ENCODE results near the gene COQ4. TPM values are rescaled to one million over a fixed set of nuclear protein-coding genes. Genes with fewer than 3 reads are reported as not detected.

The COQ4 gene
- total RNA-seq, 1 donor from 2014 or later = 35.5 TPM

GRCh38 chr9:128298535-128299482 lies 23.8 kb upstream of the COQ4 start:
- no peak for DNase-seq (ENCODE audit: low read depth)

- DNase-seq (ENCODE audit: low read depth) = no peak
These were observed 18.3 kb upstream of the COQ4 start for GRCh38 chr9:128304136-128304970.

- no peak for DNase-seq (ENCODE audit: low read depth)
These were observed 17.7 kb upstream of the COQ4 start for GRCh38 chr9:128304971-128305288.

- DNase-seq (ENCODE audit: low read depth) = no peak
These were observed 13.1 kb upstream of the COQ4 start for GRCh38 chr9:128309551-128309950.

GRCh38 chr9:128310461-128310860 lies 12.2 kb upstream of the COQ4 start:
- no peak for DNase-seq (ENCODE audit: low read depth)

GRCh38 chr9:128314697-128315096 lies 7.9 kb upstream of the COQ4 start:
- DNase-seq (ENCODE audit: low read depth) = no peak

- DNase-seq (ENCODE audit: low read depth) = no peak
These were observed 6.2 kb upstream of the COQ4 start for GRCh38 chr9:128316421-128316820.

- no peak for DNase-seq (ENCODE audit: low read depth)
These were observed 5.0 kb upstream of the COQ4 start for GRCh38 chr9:128317629-128318028.

GRCh38 chr9:128321343-128321742 lies 1.3 kb upstream of the COQ4 start:
- no peak for DNase-seq (ENCODE audit: low read depth)

GRCh38 chr9:128321879-128322403 lies 698 bp upstream of the COQ4 start:
- no peak for DNase-seq (ENCODE audit: low read depth)

GRCh38 chr9:128323212-128323730 lies 632 bp downstream of the COQ4 start:
- DNase-seq (ENCODE audit: low read depth) = peak; percentile 26

GRCh38 chr9:128323791-128324190 lies 1.2 kb downstream of the COQ4 start:
- no peak for DNase-seq (ENCODE audit: low read depth)

GRCh38 chr9:128324401-128324800 lies 1.8 kb downstream of the COQ4 start:
- no peak for DNase-seq (ENCODE audit: low read depth)

- no peak for DNase-seq (ENCODE audit: low read depth)
These were observed 3.0 kb downstream of the COQ4 start for GRCh38 chr9:128325629-128326028.

GRCh38 chr9:128333451-128333869 lies 10.8 kb downstream of the COQ4 start:
- no peak for DNase-seq (ENCODE audit: low read depth)

- no peak for DNase-seq (ENCODE audit: low read depth)
These were observed 12.5 kb downstream of the COQ4 start for GRCh38 chr9:128335161-128335560.

- no peak for DNase-seq (ENCODE audit: low read depth)
These were observed 13.3 kb downstream of the COQ4 start for GRCh38 chr9:128335914-128336313.

- DNase-seq (ENCODE audit: low read depth) = no peak
These were observed 15.3 kb downstream of the COQ4 start for GRCh38 chr9:128337936-128338335.

GRCh38 chr9:128338852-128339614 lies 16.4 kb downstream of the COQ4 start:
- peak; percentile 33 for DNase-seq (ENCODE audit: low read depth)

- DNase-seq (ENCODE audit: low read depth) = peak; percentile 58
These were observed 17.4 kb downstream of the COQ4 start, which contains the start of gene SLC27A4 for GRCh38 chr9:128339761-128340690. TSS of gene SLC27A4 (plus strand) at chr9:128340527. CDS start at chr9:128343133, 2,606 bp downstream.

Data from renal cortical epithelial cell (primary cell).